Stimulated activated CD8-positive, alpha-beta memory T cell treated with anti-CD3 and anti-CD28 coated beads, Interleukin-2, amount 100 ng/mL, for 48 hours (primary cell): ENCODE measurements around the gene RPUSD1.
"Not testable (repeated sequence)": the region's sequence is repeated elsewhere in the genome, so short reads cannot be mapped to it uniquely, and the experiment has no call there.

Experiments
- DNase-seq, 2 donors: peaks; one replicate each; pipeline ENCODE4 v3.0.0-alpha.2; 2020; ENCODE audit warnings: low read depth in 2 of 2

RPUSD1 gene, protein sequence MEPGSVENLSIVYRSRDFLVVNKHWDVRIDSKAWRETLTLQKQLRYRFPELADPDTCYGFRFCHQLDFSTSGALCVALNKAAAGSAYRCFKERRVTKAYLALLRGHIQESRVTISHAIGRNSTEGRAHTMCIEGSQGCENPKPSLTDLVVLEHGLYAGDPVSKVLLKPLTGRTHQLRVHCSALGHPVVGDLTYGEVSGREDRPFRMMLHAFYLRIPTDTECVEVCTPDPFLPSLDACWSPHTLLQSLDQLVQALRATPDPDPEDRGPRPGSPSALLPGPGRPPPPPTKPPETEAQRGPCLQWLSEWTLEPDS

DNA sequence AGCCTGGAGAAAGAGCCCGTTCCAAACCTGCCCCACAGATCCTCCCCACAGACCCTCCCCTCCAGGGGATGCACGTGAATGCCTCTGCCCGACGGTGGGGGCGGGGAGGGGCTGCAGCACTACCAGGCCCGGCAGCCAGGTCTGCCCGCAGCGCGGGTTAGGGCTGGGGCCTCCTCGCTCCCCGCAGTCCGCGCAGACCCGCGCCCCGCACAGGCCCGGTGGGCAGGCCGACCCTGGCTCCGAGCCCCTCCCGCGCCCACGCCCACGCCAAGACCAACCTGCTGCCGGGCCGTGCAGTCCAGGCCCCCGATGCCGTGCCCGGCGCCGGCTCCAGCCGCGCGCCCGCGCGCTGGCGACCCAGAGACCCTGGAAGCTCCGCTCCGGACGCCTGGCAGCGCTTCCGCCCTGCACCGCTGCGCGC, at the start of gene RPUSD1:
Gene RPUSD1, minus strand, starts transcription at position 404 of the 421 bp plus-strand sequence. CDS start 644 bp downstream, outside the sequence.
- no peak for DNase-seq

DNA sequence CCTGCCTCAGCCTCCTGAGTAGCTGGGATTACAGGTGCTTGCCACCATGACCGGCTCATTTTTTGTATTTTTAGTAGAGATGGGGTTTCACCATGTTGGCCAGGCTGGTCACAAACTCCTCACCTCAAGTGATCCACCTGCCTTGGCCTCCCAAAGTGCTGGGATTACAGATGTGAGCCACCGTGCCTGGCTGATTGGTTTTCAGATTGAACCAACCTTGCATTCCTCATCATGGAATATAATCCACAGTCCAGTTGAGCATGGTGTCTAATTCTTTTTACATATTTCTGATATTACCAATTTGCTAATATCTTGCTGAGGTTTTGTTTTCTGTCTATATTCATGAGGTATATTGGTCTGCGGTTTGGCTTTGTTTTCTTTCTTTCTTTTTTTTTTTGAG, 48.6 kb upstream of the RPUSD1 start:
- DNase-seq: not testable (repeated sequence)

DNA sequence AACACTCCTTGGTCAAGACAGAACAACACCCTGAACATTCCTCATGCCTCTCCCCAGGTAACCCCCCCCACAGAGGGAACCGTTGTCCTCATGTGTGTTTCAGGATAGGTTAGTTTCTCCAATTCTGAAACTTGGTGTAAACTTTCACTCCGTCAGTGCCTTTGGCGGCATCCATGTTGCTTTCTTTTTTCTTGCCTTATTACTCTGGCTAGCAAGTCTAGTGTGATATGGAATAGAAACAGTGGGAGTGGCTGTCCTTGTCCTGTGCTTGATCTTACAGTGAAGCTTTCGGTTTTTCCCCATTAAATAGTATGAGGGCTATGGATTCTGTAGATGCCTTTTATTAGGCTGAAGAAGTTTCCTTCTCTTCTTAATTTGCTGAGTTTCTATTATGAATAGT, 48.0 kb upstream of the RPUSD1 start:
- no peak for DNase-seq

GRCh38 chr16:835373-835772, 47.2 kb upstream of the RPUSD1 start:
- no peak for DNase-seq

DNA sequence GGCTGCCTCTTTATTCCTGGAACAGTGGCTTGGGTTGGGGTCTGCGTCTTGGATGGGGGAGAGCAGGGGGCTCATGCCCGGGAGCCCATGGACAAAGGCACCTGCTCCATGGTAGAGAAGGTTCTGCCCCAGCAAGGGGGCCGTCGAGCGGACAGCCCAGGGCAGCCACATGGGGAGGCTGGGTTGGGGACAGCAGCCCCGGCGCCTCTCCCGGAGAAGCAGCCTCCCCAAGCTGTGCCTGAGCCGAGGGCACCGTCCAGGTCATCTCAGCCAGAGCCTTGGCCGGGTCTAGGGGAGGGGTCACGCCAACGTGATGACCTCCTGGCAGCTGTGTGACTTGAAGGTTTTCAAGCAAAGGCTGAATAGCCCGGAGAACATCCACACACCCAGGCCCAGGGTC, 45.2 kb upstream of the RPUSD1 start:
- no peak for DNase-seq

DNA sequence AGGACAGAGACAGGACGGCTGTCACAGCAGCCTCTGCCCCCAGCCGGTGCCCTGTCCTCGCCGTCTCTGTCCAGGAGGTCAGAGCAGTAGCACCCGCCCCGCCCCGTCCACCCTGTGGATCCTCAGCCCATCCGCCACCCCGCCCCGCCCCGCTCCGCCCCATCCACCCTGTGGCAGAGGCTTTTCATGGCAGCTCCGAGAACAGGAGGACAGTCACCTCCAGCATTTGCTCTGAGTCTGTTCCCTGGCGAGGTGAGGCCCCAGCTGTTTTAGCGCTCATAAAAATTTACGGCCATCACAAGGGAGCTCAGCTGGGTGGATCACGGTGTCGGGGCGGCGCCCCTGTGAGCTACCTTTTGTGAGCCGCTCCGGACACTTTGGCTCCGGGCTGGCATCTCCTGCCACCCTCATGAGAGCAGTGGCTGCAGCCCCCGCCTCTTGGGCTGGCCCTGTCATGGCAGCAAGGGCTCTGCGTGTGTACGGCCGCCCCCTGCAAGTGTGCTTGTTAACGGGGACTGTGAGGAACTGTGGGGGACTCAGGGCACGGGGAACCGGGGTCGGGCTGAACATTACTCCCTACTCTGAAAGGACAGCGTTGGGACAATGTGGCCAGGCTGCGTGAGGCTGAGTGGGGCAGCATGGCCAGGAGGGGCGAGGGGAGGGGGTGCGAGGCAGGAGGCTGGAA, 44.6 kb upstream of the RPUSD1 start:
- DNase-seq: no peak

- no peak for DNase-seq
Observed at GRCh38 chr16:831571-832413, 43.6 kb upstream of the RPUSD1 start.

- no peak for DNase-seq
Observed at GRCh38 chr16:830871-831570, 42.8 kb upstream of the RPUSD1 start.

DNA sequence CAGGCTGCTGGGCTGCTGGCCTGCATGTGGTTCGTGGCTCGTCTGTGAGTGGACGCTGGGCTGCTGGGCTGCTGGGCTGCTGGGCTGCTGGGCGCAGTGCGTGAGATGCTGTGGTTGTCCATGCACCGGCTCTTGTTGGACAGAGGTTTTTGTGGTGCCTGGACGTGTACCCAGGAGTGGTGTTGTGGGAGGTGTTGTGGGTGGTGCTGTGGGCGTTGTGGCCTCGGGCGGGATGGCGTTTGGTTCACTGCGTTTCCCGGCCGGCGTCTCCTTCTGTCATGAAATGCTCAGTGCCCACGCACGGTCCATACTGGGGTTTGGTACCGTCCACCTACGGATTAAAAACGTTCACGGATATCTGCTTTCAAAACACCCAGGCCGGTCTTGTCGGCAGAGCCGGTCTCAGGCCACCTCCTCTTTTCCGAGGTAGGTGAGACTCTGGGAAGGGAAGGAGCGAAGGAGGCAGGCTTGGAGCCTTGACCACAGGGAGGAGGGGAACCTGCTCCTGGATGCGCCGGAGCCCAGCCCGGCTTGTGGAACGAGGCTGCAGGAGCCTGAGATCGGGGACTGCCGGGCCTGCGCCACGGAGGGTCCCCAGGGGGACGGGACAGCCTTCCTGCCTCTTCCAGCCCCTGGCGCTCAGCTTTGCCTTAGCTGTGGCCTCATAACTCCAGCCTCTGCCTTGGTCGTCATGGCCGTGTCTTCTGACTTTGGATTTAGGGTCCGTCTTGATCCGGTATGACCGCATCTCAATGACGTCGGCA, 42.1 kb upstream of the RPUSD1 start:
- DNase-seq: no peak

GRCh38 chr16:828891-829290, 40.7 kb upstream of the RPUSD1 start:
- no peak for DNase-seq

- no peak for DNase-seq
Observed at GRCh38 chr16:827513-827912, 39.3 kb upstream of the RPUSD1 start.

DNA sequence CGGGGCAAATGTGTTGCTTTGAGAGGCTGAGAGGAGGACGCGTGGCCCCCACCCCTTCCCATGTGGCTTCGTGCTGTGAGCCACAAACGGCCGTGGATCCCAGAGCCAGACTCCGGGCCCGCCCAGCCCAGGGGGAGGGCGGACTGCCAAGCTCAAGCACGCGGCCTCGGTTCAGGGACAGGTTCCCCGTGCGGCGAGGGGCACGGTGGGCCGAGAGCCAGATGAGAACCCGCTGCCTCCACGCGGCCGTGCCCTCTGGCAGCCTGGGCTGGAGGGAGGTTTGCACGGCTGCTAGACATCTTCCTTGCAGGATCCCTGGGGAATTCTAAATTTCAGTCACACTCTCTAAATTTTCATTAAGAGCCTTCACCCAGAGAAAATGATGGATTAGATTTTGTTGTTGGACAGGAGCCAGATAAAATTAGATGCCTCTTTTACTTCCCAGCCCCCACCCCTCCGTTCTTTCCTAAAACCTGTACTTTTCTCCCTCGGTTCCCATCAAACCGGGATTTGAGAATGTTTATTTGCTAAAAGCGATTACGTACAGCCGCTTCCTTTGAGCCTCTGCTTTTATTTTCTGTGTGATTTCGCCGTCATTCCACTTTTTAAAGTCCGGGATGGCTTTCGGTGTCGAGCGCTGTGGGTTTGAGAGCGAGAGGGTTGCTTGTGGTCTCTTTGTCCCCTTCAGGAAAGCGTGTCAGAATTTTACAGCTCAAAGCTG, 37.3 kb upstream of the RPUSD1 start:
- DNase-seq: no peak

DNA sequence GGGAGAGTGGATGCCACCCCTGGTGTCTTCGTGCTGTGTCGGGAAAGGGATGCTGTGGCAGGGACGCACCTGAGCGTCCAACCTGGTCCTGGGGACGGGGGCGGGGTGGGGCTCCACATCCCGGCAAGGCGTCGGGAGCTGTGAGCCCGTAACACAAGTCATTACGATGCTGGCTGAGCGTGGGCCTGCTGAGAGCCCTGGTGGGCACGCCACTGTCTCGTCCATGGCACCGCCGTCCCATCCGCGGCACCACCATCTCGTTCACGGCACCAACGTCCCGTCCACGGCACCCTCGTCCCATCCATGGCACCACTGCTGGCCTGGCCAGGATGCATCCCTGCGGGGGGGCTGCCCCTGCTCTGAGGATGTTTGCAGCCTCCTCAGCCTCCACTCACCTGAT, 36.4 kb upstream of the RPUSD1 start:
- DNase-seq: no peak

DNA sequence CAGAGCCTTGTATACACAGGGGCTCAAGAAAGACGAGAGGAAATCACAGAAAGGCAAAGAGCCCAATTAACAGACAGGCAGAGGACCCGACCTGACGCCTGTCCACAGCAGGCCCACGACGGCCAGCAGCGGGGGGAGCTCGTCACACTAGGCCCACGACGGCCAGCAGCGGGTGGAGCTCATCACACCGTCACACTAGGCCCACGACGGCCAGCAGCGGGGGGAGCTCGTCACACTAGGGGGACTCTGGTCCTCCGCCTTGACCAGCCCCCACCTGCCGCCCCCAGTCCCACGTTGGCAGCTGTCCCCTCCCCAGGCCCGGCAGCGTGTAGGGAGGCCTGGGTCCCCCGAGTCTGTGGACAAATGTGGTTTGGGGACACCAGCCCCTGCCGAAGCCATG, 36.0 kb upstream of the RPUSD1 start:
- no peak for DNase-seq

- DNase-seq: no peak
Observed at GRCh38 chr16:822909-823297, 34.7 kb upstream of the RPUSD1 start.

DNA sequence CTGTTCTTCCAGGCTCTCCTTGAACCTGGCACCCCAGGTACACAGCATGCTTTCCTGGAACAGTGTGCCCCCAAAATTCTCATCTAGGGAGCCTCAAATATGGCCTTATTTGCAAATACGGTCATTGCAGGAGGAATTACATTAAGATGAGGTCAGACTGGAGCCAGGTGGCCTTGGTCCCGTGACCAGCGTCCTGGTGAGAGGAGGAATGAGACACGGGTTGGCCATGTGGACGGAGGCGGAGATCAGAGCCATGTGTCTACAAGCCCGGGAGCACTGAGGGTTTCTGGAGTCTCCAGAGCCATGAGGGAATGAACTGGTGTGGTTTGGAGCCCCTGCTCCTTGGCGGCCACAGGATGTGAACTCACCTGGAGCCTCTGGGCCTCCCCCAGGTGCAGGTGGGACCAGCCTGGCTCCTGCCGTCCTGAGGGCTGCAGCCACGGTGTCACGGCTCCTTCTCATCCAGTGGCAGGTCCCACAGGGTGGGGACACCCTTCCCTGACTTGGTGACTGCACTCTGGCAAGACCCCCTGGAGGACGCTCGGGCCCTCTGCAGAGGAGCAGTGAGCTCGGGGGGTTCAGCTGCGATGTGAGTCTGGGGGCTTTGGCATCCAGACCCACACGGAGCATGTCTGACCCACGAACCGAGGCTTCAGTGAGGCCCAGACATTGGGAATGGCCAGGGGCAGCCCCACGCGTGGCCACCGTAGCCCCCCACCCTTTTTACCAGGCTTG, 34.2 kb upstream of the RPUSD1 start:
- no peak for DNase-seq

DNA sequence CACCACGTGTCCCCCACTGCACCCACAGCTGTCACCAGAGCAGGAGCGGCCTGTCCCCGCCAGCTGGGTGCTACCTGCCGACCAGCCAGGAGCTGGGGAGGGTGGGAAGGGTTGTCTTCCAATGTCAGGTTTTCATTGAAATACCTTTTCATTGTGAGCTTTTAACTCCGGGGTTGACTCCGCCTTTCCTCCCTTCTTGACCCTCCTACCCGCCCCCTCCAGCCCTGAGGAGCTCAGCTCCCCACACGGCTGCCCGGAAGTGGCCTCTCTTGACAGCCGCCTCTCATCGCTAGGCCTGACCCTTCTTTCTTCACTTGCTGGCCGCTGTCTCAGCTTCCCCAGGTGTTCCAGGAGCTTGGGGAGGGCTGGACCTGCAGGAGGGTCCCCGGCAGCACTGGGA, 33.6 kb upstream of the RPUSD1 start:
- no peak for DNase-seq

- no peak for DNase-seq
Observed at GRCh38 chr16:820748-821147, 32.6 kb upstream of the RPUSD1 start.

- DNase-seq: not testable (repeated sequence)
Observed at GRCh38 chr16:820044-820408, 31.8 kb upstream of the RPUSD1 start.
